ENCODE data around the gene SPINK14.

- TF ChIP-seq CTCF (conservative IDR thresholded peaks at IDR 0.05 in 1 of 2, IDR thresholded peaks at IDR 0.05 in 1 of 2; ENCODE audit: extremely low read depth in 1 of 2, insufficient read depth in 1 of 2, low read depth in 1 of 2, low read length in 2 of 2): no peak
- TF ChIP-seq EZH2 (IDR thresholded peaks at IDR 0.05; ENCODE audit: borderline replicate concordance, low read length): no peak
These were observed at the start of gene SPINK14 for GRCh38 chr5:148168246-148168645.
